Natural killer cell (primary cell): ENCODE results near the gene SAMD14. TPM values are rescaled to one million over a fixed set of nuclear protein-coding genes. Genes with fewer than 3 reads are reported as not detected.

Experiments
- ATAC-seq, 3 donors: fragments of 150-1000 bp in 2 of 3; fragments of 200-7000 bp in 1 of 3; cut with Tn5 transposase; 1 replicate in 1 of 3; 2 replicates in 2 of 3; pipeline ENCODE4 v1.10.0; 2021; ENCODE audit warnings: mild to moderate bottlenecking in 2 of 3, moderate library complexity in 2 of 3
- DNase-seq, 2 donors: peaks; one replicate each; pipeline versions ENCODE4 v3.0.0 to v3.0.0-alpha.2; 2013 to 2021; ENCODE audit warnings: mixed read lengths in 1 of 2
- H3K27ac ChIP-seq: one replicate; pipeline ENCODE4 v1.5.1; 2013; ENCODE audit warnings: mild to moderate bottlenecking, low read length
- H3K27me3 ChIP-seq: one replicate; pipeline ENCODE4 v1.6.1; 2013; ENCODE audit warnings: low read length; ENCODE audit not compliant: control insufficient read depth, insufficient read depth
- H3K36me3 ChIP-seq: one replicate; pipeline ENCODE4 v1.6.1; 2013; ENCODE audit warnings: low read length; ENCODE audit not compliant: control insufficient read depth, insufficient read depth
- H3K4me1 ChIP-seq: one replicate; pipeline ENCODE4 v1.6.1; 2013; ENCODE audit warnings: low read length; ENCODE audit not compliant: control insufficient read depth, insufficient read depth
- H3K4me3 ChIP-seq: one replicate; pipeline ENCODE4 v1.5.1; 2013; ENCODE audit warnings: low read length
- H3K9me3 ChIP-seq: one replicate; pipeline ENCODE4 v1.6.1; 2013; ENCODE audit warnings: low read length; ENCODE audit not compliant: control insufficient read depth, insufficient read depth
- H3K27ac Mint-ChIP-seq, 2 donors: one replicate each; pipeline ENCODE4 v1.8.0; 2022; ENCODE audit warnings: mild to moderate bottlenecking in 2 of 2, mixed read lengths in 2 of 2, moderate library complexity in 1 of 2
- H3K27me3 Mint-ChIP-seq, 2 donors: one replicate each; pipeline ENCODE4 v1.8.0; 2022; ENCODE audit warnings: low read depth in 2 of 2, mixed read lengths in 2 of 2
- H3K36me3 Mint-ChIP-seq: one replicate; pipeline ENCODE4 v1.8.0; 2022; ENCODE audit warnings: mixed read lengths
- H3K4me1 Mint-ChIP-seq, 2 donors: one replicate each; pipeline ENCODE4 v1.8.0; 2022; ENCODE audit warnings: mixed read lengths in 2 of 2
- H3K4me3 Mint-ChIP-seq: one replicate; pipeline ENCODE4 v1.8.0; 2022; ENCODE audit warnings: mild to moderate bottlenecking, moderate library complexity, mixed read lengths
- H3K9me3 Mint-ChIP-seq, 2 donors: one replicate each; pipeline ENCODE4 v1.8.0; 2022; ENCODE audit warnings: mixed read lengths in 2 of 2
- CTCF ChIP-seq: fragments of 200-600 bp; IDR thresholded peaks from one replicate; pipeline ENCODE4 v1.8.0; 2022; ENCODE audit warnings: antibody characterized with exemption
- WGBS: methylation state at CpG from one replicate; pipeline ENCODE4 v1.1.7; 2013; ENCODE audit warnings: missing lambda C conversion rate; ENCODE audit not compliant: insufficient coverage; 5-methylcytosine and 5-hydroxymethylcytosine counted together
- intact Hi-C: fragments of 100-400 bp; cut with micrococcal nuclease; formaldehyde crosslinking; loops from one replicate; pipeline ENCODE4 v1.14.2; 2022
- total RNA-seq, 4 donors: library from RNA; stranded (reverse); fragments of 120-200 nt in 1 of 4; gene quantifications; one replicate each; pipeline versions ENCODE4 v1.2.3 to v1.2.4, GENCODE V29; 2013 to 2022

SAMD14 gene
- total RNA-seq, 3 donors from 2014 or later (not counting 1 experiment from before 2014, with no cell fraction given), result 1.1 to 2.1 (median 1.5) TPM

- Histone ChIP-seq H3K4me3 (no peak overlapping the region), H3K36me3 (no peaks in the 10 kb centered on the region), H3K9me3 (no peaks in the 10 kb centered on the region), H3K27me3 (no peaks in the 10 kb centered on the region), H3K4me1 (peaks cover 16% of the 10 kb centered on the region), H3K27ac (no peak overlapping the region)
- Mint-ChIP-seq H3K9me3 (no peaks in the 10 kb centered on the region), H3K36me3 (no peaks in the 10 kb centered on the region), H3K27me3 (peaks cover 0 to 6% of the 10 kb centered on the region in 2 donors), H3K4me3 (no peak overlapping the region), H3K4me1 (peaks cover 12% of the 10 kb centered on the region in 2 donors), H3K27ac (no peak overlapping the region)
- intact Hi-C loops, result no loop called here
- TF ChIP-seq CTCF, result no peak
- ATAC-seq, result no peak
- DNase-seq, result no peak
- WGBS, result 89% methylated on average over 17 of the region's 17 CpGs
Measured at GRCh38 chr17:50171371-50172071, 41.6 kb upstream of the SAMD14 start.

- Histone ChIP-seq H3K27me3 (no peaks in the 10 kb centered on the region), H3K27ac (no peak overlapping the region), H3K4me3 (no peak overlapping the region), H3K36me3 (no peaks in the 10 kb centered on the region), H3K4me1 (peaks cover 16% of the 10 kb centered on the region), H3K9me3 (no peaks in the 10 kb centered on the region)
- intact Hi-C loops, result no loop called here
- Mint-ChIP-seq H3K36me3 (no peaks in the 10 kb centered on the region), H3K27ac (no peak overlapping the region), H3K27me3 (peaks cover 0 to 6% of the 10 kb centered on the region in 2 donors), H3K4me1 (peaks cover 12% of the 10 kb centered on the region in 2 donors), H3K4me3 (no peak overlapping the region), H3K9me3 (no peaks in the 10 kb centered on the region)
- TF ChIP-seq CTCF, result no peak
- no peak for DNase-seq
- WGBS, result 85% methylated on average over 8 of the region's 10 CpGs
- ATAC-seq, result no peak
Measured at GRCh38 chr17:50170662-50171370, 40.9 kb upstream of the SAMD14 start.

GRCh38 chr17:50169881-50170459 lies 40.0 kb upstream of the SAMD14 start:
- H3K27ac Mint-ChIP-seq, result peak overlapping the region; percentile 73 to 74
- H3K27ac ChIP-seq, result no peak overlapping the region
- no peak overlapping the region for H3K4me3 Mint-ChIP-seq

More at GRCh38 chr17:50169881-50170459, 40.0 kb upstream of the SAMD14 start:
- DNase-seq (no peak), ATAC-seq (no peak)
- H3K4me1 Mint-ChIP-seq, result peaks cover 12% of the 10 kb centered on the region in 2 donors
- 92% methylated on average over 9 of the region's 9 CpGs for WGBS
- intact Hi-C loops, result loop anchor here (5.0 kb wide), 1 partner anchor 38 kb away; the partner anchor contains the start of gene SAMD14
- no peaks in the 10 kb centered on the region for H3K36me3 Mint-ChIP-seq
- H3K4me1 ChIP-seq, result peaks cover 16% of the 10 kb centered on the region
- no peak for TF ChIP-seq CTCF
- no peaks in the 10 kb centered on the region for H3K36me3 ChIP-seq
- H3K4me3 ChIP-seq, result no peak overlapping the region
- peaks cover 0 to 8% of the 10 kb centered on the region in 2 donors for H3K27me3 Mint-ChIP-seq
- no peaks in the 10 kb centered on the region for H3K9me3 ChIP-seq
- H3K9me3 Mint-ChIP-seq, result no peaks in the 10 kb centered on the region
- no peaks in the 10 kb centered on the region for H3K27me3 ChIP-seq
